GM12891 (cell line): ENCODE data around the gene UTP4.

ENCODE experiments used
- PAX5 ChIP-seq: IDR thresholded peaks from 2 replicates; pipeline ENCODE4 v1.6.1; 2011; ENCODE audit warnings: low read length, moderate library complexity, mild to moderate bottlenecking; ENCODE audit not compliant: insufficient read depth, severe bottlenecking
- POLR2A ChIP-seq: IDR thresholded peaks from 2 replicates; pipeline ENCODE4 v1.6.1; 2011; ENCODE audit warnings: low read depth, low read length, control low read depth
- POLR2AphosphoS5 ChIP-seq: IDR thresholded peaks from 2 replicates; pipeline ENCODE4 v1.6.1; 2011; ENCODE audit warnings: low read depth, low read length, control low read depth
- SPI1 ChIP-seq: IDR thresholded peaks from 2 replicates; pipeline ENCODE4 v1.6.1; 2011; ENCODE audit warnings: low read depth, low read length, control low read depth
- TAF1 ChIP-seq: IDR thresholded peaks from 2 replicates; pipeline ENCODE4 v1.6.1; 2011; ENCODE audit warnings: low read depth, low read length, control low read depth

DNA sequence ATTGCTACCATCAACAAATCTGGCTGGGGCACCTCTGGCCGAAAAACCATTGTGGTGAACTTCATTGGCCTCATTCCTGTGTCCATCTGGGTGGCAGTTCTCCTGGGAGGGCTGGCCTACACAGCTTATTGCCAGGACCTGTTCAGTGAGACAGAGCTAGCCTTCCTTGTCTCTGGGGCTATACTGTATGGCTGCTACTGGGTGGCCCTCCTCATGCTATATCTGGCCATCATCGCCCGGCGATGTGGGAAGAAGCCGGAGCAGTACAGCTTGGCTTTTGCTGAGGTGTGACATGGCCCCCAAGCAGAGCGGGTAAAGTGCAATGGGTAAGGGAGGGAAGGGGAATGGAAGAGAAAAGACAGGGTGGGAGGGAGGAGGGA lies 17.5 kb upstream of the UTP4 start:
- TF ChIP-seq POLR2A (no peak), TAF1 (no peak), POLR2AphosphoS5 (no peak), SPI1 (no peak), PAX5 (no peak)
